ENCODE data around the gene NTRK1.
A peak's percentile ranks its signal among the peaks of the same experiment; 100 is the strongest.

The NTRK1 gene

GRCh38 chr1:156839426-156840109 lies 21.1 kb upstream of the NTRK1 start:
- no peak for TF ChIP-seq CTCF (IDR thresholded peaks at IDR 0.05; ENCODE audit: extremely low read depth, missing control alignments)
- peak; percentile 14 for DNase-seq (ENCODE audit: low spot score)

- no peak for DNase-seq (ENCODE audit: low spot score)
- TF ChIP-seq CTCF (IDR thresholded peaks at IDR 0.05; ENCODE audit: extremely low read depth, missing control alignments), result no peak
Measured at GRCh38 chr1:156840186-156840897, 20.3 kb upstream of the NTRK1 start.

- TF ChIP-seq CTCF (IDR thresholded peaks at IDR 0.05; ENCODE audit: extremely low read depth, missing control alignments), result no peak
- no peak for DNase-seq (ENCODE audit: low spot score)
Measured at GRCh38 chr1:156840898-156841279, 19.8 kb upstream of the NTRK1 start.

- DNase-seq (ENCODE audit: low spot score), result peak; percentile 8
- no peak for TF ChIP-seq CTCF (IDR thresholded peaks at IDR 0.05; ENCODE audit: extremely low read depth, missing control alignments)
Measured at GRCh38 chr1:156841295-156841855, 19.3 kb upstream of the NTRK1 start.

- no peak for DNase-seq (ENCODE audit: low spot score)
- no peak for TF ChIP-seq CTCF (IDR thresholded peaks at IDR 0.05; ENCODE audit: extremely low read depth, missing control alignments)
Measured at GRCh38 chr1:156842618-156843300, 17.9 kb upstream of the NTRK1 start.

GRCh38 chr1:156844102-156844501 lies 16.6 kb upstream of the NTRK1 start:
- peak; percentile 11 for DNase-seq (ENCODE audit: low spot score)
- no peak for TF ChIP-seq CTCF (IDR thresholded peaks at IDR 0.05; ENCODE audit: extremely low read depth, missing control alignments)

- no peak for TF ChIP-seq CTCF (IDR thresholded peaks at IDR 0.05; ENCODE audit: extremely low read depth, missing control alignments)
- peak; percentile 19 for DNase-seq (ENCODE audit: low spot score)
Measured at GRCh38 chr1:156844638-156845037, 16.0 kb upstream of the NTRK1 start.

All from GM20000 (cell line).